KOPT-K1 (cell line): ENCODE results near the gene TTF1.
A peak's percentile ranks its signal among the peaks of the same experiment; 100 is the strongest.

ENCODE experiments used
- H3K27ac ChIP-seq: fragments of 200-600 bp; sonication (generic); 2 replicates; pipeline ENCODE4 v1.5.1; 2016; ENCODE audit warnings: antibody characterized with exemption, mild to moderate bottlenecking, low read depth, low read length; ENCODE audit not compliant: poor library complexity, severe bottlenecking
- H3K36me3 ChIP-seq: fragments of 200-600 bp; sonication (generic); 2 replicates; pipeline ENCODE4 v1.5.1; 2017; ENCODE audit warnings: antibody characterized with exemption, mild to moderate bottlenecking, low read length, moderate library complexity; ENCODE audit not compliant: insufficient read depth
- H3K9me3 ChIP-seq: fragments of 200-600 bp; sonication (generic); 2 replicates; pipeline ENCODE4 v1.5.1; 2017; ENCODE audit warnings: antibody characterized with exemption, low read length, mild to moderate bottlenecking; ENCODE audit not compliant: insufficient read depth, poor library complexity, severe bottlenecking

TTF1 gene

DNA sequence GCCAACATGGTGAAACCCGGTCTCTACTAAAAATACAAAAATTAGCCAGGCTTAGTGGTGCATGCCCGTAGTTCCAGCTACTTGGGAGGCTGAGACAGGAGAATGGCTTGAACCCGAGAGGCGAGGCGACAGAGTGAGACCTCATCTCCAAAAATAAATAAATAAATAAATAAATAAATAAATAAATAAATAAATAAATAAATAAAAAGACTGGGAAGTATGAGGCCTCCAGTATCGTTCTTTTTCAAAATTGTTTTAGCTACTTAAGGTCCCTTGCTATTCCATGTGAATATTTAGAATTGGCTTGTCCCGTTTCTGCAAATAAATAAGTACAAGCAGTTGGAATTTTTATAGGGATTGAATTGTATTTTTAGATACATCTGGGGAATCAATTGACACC is 48.9 kb downstream of the TTF1 start:
- H3K27ac ChIP-seq: no peak overlapping the region
- H3K36me3 ChIP-seq: peaks cover 7% of the 10 kb centered on the region
- H3K9me3 ChIP-seq: no peaks in the 10 kb centered on the region

DNA sequence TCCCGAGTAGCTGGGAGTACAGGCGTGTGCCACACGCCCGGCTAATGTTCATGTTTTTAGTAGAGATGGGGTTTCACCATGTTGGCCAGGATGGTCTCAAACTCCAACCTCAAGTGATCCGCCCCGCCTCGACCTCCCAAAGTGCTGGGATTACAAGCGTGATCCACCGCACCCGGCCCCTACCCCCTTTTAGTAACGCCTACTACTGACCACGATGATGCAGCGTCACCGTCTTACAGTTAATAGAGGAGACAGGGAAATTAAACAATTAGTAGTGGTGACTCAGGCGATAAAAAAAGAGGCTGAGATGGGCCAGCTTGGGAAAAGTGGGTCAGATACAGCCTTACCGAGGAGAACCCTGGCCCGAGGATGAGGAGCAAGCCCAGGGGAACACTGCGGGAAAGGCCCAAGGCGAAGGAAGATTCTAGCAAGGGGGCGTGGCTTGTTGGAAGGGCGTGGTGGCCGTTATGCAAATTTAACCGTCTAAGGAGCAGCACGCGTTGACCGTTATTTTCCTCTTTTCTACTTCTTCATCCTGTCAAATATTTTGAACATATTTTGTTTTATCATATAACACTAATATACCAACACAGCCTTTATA is 50.2 kb downstream of the TTF1 start:
- Histone ChIP-seq H3K36me3 (peaks cover 20% of the 10 kb centered on the region), H3K9me3 (no peaks in the 10 kb centered on the region), H3K27ac (no peak overlapping the region)

DNA sequence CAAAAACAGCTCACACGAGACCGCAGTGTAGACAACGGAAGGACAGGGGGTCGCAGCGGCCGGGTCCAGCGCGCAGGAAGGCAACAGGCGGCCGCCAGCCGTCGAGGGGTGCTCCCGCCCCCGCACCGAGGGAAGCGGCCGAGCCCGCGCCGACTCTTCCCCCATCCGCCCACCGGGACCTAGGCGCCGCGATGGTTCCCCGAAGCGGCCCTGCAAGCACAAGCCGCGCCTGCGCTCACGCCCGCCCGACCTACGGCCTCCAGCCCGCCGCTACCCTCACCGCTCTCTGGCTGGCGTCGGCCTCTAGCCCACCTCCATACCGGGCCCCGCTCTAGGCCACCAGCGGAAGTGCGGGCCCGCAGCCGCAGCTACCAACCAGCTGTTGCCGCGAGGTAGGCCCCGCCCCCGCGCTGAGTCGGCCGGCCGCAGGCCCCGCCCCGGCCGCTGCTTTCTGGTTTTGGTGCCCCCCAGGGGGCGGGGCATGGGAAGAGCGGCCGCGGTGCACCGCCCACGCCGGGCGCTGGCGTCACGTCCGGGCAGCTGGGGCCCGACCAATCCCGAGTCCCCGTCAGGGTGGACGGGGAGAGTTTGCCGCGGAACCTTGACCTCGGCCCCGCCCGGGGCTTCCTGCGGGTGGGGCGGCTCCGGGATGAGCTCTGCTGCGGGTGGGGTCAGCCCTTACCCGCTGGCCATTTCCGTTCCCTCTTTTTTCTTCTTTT is 51.8 kb downstream of the TTF1 start, which contains the start of gene SETX:
Gene SETX, minus strand, starts transcription at position 350 of the 719 bp plus-strand sequence. CDS start 5,558 bp downstream, outside the sequence.
- Histone ChIP-seq H3K27ac (peak within 1 kb of the TSS; percentile 96), H3K36me3 (peaks cover 26% of the 10 kb centered on the region), H3K9me3 (no peaks in the 10 kb centered on the region)

DNA sequence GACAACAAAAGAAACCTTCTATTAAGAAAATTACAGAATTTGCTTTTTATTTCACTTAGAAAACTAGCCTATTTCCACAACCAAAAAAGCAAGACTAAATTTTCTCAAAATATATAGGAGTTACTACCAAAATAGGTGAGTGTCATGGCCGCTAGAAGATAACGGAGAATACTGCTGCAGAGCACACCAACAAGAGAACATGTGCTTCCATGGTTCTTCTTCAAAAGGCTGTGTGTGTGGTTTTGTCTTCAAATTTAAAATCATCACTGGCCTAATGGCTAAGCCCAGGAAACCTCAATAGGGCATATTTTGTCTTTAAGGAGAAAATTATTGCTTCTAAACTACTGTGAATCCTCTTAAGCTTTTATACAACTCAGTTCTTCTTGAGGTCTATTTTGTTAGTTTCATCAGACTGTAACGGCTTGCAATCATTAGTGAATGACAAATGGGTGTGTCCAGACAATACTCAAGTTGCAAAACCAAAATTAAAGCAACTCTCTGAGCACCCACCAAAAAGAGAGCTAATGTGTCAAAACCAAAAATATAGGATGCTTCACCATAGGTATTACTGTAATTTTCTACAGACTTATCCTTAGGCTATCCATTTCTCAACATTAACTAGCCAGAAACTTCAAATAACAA is 55.1 kb downstream of the TTF1 start:
- Histone ChIP-seq H3K27ac (peak overlapping the region; percentile 75), H3K9me3 (no peaks in the 10 kb centered on the region), H3K36me3 (peaks cover 59% of the 10 kb centered on the region)

DNA sequence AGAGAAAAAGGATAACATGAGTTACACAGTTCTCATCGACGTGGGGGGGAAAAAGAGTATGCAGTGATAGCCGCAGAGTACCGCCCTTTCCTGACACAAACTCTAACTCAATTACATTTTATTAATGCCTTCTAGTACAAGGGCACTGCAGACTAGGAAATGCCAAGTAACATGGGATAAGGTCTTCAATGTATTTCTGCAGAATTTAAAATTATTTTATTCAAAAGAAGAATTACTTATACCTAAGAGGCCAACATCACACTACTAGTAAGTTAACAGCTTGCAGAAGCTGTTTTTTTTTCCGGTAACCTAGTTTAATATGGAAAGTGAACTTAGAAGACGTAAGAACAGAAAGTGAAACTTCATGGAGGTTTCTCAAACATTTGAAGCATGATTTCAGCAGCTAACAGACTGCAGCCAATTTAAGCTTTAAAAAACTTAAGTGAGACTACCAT is 55.8 kb downstream of the TTF1 start:
- H3K9me3 ChIP-seq: no peaks in the 10 kb centered on the region
- H3K27ac ChIP-seq: peak overlapping the region; percentile 75
- peaks cover 65% of the 10 kb centered on the region for H3K36me3 ChIP-seq

DNA sequence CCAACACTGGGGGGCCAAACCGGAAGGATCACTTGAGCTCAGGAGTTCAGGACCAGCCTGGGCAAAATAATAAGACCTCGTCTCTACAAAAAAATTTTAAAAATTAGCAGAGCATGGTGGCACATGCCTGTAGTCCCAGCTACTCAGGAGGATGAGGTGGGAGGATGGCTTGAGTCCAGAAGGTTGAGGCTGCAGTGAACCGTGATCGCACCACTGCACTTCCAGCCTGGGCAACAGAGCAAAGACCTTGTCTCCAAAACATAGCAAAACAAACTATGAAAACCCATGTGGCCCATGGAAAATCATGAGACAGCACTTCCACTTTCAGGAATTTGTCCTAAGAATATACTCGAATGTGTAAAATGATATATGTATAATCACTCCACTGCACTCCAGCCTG is 58.0 kb downstream of the TTF1 start:
- peaks cover 88% of the 10 kb centered on the region for H3K36me3 ChIP-seq
- H3K9me3 ChIP-seq: no peaks in the 10 kb centered on the region
- no peak overlapping the region for H3K27ac ChIP-seq

DNA sequence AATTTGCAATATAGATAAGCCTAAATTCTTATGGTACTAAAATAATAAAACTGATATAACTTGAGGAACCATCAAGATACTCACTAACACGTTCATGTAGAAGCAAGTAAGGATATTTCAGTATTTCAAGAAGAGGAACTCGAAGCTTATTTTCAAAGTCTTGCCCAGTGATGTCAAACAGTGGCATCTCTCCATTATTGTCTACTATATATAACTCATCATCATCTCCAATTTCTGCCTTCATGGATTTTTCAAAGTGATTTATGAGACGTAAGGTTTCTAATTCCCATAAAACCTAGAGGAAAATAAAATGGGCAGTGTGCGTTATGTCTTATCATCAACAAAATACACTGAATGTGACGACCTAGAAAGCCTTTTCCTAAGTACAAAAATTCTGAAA is 60.5 kb downstream of the TTF1 start:
- no peaks in the 10 kb centered on the region for H3K9me3 ChIP-seq
- H3K27ac ChIP-seq: no peak overlapping the region
- peaks cover 92% of the 10 kb centered on the region for H3K36me3 ChIP-seq

DNA sequence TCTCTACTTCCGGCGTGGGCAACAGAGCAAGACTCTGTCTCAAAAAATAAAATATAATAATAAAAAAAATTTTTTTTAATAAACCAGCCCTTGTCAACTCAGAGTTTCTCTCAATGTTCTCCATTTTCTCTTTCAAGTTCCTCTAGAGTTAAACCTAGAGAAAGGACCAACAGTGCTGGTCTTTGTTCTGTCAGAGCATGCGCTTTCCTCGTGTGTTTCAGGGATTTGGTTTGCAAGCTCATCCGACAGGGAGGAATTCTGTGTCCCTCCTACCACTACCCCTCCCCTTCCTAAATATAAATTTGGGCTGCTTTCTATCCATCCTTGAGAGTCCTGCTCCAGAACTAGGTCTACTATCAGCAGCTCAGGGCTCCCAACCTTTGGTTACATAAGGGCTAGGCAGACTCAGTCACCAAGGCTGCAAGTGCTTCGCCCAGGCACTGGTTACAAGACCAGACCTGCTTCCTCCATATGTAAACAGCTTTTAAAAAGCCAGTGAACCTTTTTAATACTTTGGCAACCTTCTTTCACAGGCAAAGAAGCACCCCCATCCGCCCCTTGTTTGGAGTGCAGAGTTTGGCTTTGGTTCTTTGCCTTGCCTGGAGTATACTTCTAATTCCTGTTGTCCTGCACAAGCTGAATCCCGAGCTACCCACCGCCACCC is 65.3 kb downstream of the TTF1 start:
- peaks cover 99% of the 10 kb centered on the region for H3K36me3 ChIP-seq
- H3K27ac ChIP-seq: no peak overlapping the region
- H3K9me3 ChIP-seq: no peaks in the 10 kb centered on the region

DNA sequence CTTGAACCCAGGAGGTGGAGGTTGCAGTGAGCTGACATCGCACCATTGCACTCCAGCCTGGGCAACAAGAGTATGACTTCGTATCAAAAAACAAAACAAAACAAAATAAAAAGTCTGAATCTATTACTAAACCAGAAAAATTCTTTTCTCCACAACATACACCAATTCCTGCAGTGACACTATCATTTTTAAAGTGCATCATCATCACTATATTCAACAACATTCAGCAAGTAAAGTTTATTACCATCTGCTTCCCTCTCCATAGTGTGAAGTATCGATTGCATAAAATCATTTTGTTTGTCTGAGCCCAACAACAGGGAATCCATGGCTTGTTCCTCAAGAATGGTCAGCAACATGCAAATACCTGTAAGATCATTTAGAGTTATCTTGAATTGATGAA is 72.3 kb downstream of the TTF1 start:
- peaks cover 98% of the 10 kb centered on the region for H3K36me3 ChIP-seq
- no peaks in the 10 kb centered on the region for H3K9me3 ChIP-seq
- no peak overlapping the region for H3K27ac ChIP-seq

DNA sequence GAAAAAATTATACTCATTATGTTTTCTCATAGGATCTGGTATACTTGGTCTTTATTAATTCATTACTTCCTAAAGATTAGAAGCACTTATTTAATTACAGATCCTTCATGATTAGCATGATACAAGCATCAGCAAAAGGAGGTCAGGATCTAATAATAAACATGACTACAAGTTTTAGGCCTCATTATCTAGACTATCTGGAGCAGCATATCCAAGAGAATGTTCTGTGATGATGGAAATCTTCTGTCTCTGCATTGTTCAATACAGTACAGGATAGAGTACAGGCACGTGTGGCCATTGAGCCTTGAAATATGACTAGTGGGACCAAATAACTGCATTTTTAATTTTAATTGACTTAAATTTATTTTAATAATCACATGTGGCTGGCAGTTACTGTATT is 73.1 kb downstream of the TTF1 start:
- H3K9me3 ChIP-seq: no peaks in the 10 kb centered on the region
- peaks cover 98% of the 10 kb centered on the region for H3K36me3 ChIP-seq
- no peak overlapping the region for H3K27ac ChIP-seq

DNA sequence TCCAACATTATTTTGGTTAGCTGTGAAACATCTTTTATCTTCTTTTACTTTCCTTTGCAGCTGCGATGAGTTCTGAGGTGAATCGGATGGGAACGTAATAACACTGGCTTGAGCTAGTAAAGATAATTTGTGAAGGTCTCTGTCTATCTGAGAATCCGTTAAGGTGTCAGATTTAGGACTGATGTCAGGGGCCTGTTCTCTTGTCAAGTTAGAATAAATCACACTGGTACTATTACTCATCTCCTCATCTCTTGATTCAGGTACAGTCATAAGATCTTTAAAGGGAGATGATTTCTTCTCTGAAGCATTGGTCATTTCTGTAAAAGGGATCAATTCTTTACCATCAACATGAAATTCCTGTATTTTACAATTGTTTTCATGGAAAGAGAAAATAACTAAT is 78.1 kb downstream of the TTF1 start:
- peaks cover 98% of the 10 kb centered on the region for H3K36me3 ChIP-seq
- no peaks in the 10 kb centered on the region for H3K9me3 ChIP-seq
- no peak overlapping the region for H3K27ac ChIP-seq

DNA sequence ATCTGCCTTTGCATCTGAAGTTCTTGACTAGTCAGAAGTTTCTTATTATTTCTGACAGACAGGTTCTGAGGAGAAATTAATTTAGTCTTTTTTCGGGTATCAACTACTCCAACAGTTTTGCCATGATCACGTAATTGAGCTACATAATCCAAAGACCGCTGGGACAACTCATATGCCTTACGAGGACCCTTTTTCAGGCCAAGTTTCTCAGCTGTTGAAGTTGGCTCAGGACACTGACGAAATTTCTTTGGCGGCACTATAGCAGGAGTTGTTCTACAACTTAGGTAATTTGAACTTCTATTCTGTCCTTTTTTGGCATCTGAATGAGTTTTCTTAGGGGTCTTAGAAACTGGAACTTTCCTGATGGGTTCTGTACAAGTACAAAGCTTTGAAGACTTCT is 79.1 kb downstream of the TTF1 start:
- peaks cover 98% of the 10 kb centered on the region for H3K36me3 ChIP-seq
- H3K9me3 ChIP-seq: no peaks in the 10 kb centered on the region
- H3K27ac ChIP-seq: no peak overlapping the region
